GM23248 (cell line): ENCODE data around the gene KIF13A. TPM values are rescaled to one million over a fixed set of nuclear protein-coding genes. Genes with fewer than 3 reads are reported as not detected.
"Not testable (repeated sequence)": the region's sequence is repeated elsewhere in the genome, so short reads cannot be mapped to it uniquely, and the experiment has no call there.

Source experiments
- DNase-seq: peaks from one replicate; pipeline ENCODE4 v3.0.0-alpha.2; 2015
- H2AFZ ChIP-seq: fragments of 200-600 bp; sonication (generic); 2 replicates; pipeline ENCODE4 v1.6.1; 2016; ENCODE audit warnings: antibody characterized with exemption
- H3F3A ChIP-seq: fragments of 200-600 bp; sonication (generic); 2 replicates; pipeline ENCODE4 v1.6.1; 2016; ENCODE audit warnings: mild to moderate bottlenecking, antibody characterized with exemption, mixed run types; ENCODE audit not compliant: insufficient read depth
- H3K27ac ChIP-seq: fragments of 200-600 bp; sonication (generic); 2 replicates; pipeline ENCODE4 v1.5.1; 2016; ENCODE audit warnings: mild to moderate bottlenecking
- H3K27me3 ChIP-seq: fragments of 200-600 bp; sonication (generic); replicated peaks from 2 replicates; pipeline ENCODE4 v1.6.1; 2016; ENCODE audit warnings: mild to moderate bottlenecking; ENCODE audit not compliant: insufficient read depth
- H3K36me3 ChIP-seq: fragments of 200-600 bp; sonication (generic); 2 replicates; pipeline ENCODE4 v1.6.1; 2016; ENCODE audit warnings: low read depth, mild to moderate bottlenecking
- H3K4me1 ChIP-seq: fragments of 200-600 bp; sonication (generic); 2 replicates; pipeline ENCODE4 v1.6.1; 2016; ENCODE audit warnings: mild to moderate bottlenecking; ENCODE audit not compliant: insufficient read depth
- H3K4me2 ChIP-seq: fragments of 200-600 bp; sonication (generic); one replicate; pipeline ENCODE4 v1.6.1; 2016; ENCODE audit warnings: mild to moderate bottlenecking; ENCODE audit not compliant: unreplicated experiment
- H3K4me3 ChIP-seq: fragments of 200-600 bp; sonication (generic); 2 replicates; pipeline ENCODE4 v1.5.1; 2016; ENCODE audit warnings: mild to moderate bottlenecking
- H3K79me2 ChIP-seq: fragments of 200-600 bp; sonication (generic); 2 replicates; pipeline ENCODE4 v1.6.1; 2016; ENCODE audit warnings: mild to moderate bottlenecking; ENCODE audit not compliant: insufficient read depth
- H3K9ac ChIP-seq: fragments of 200-600 bp; sonication (generic); 2 replicates; pipeline ENCODE4 v1.6.1; 2016; ENCODE audit warnings: mild to moderate bottlenecking
- H3K9me2 ChIP-seq: fragments of 200-600 bp; sonication (generic); 2 replicates; pipeline ENCODE4 v1.6.1; 2016; ENCODE audit warnings: mixed run types, mild to moderate bottlenecking, moderate library complexity; ENCODE audit not compliant: insufficient read depth
- H3K9me3 ChIP-seq: fragments of 200-600 bp; sonication (generic); one replicate; pipeline ENCODE4 v1.6.1; 2017; ENCODE audit warnings: low read depth
- H4K20me1 ChIP-seq: fragments of 200-600 bp; sonication (generic); 2 replicates; pipeline ENCODE4 v1.6.0; 2016; ENCODE audit not compliant: insufficient read depth
- EZH2 ChIP-seq: fragments of 200-600 bp; sonication (generic); IDR thresholded peaks from 2 replicates; pipeline ENCODE4 v1.6.1; 2018; ENCODE audit warnings: antibody characterized with exemption, mild to moderate bottlenecking; ENCODE audit not compliant: insufficient read depth, poor library complexity, severe bottlenecking
- EZH2phosphoT487 ChIP-seq: fragments of 200-600 bp; sonication (generic); IDR thresholded peaks from 2 replicates; pipeline ENCODE4 v1.6.1; 2018; ENCODE audit warnings: antibody characterized with exemption, moderate library complexity, mild to moderate bottlenecking, low read depth; ENCODE audit not compliant: insufficient read depth
- WGBS, 2 experiments: methylation state at CpG; one replicate each; pipeline ENCODE4 v1.1.6; 2015 to 2017; ENCODE audit warnings: low lambda C conversion rate in 2 of 2, low coverage in 1 of 2; ENCODE audit errors: missing lambda C conversion rate in 2 of 2; 5-methylcytosine and 5-hydroxymethylcytosine counted together
- in situ Hi-C: fragments of 300-500 bp; cut with MboI; formaldehyde crosslinking; loops from 2 replicates; pipeline ENCODE4 v1.15.0; 2020
- polyA plus RNA-seq: library from polyadenylated mRNA; unstranded; fragments of >200 nt; fragmentation: Nextera tagmentation; extraction: Ambion mirVana; gene quantifications from 2 replicates; pipeline ENCODE4 v1.2.1, GENCODE V29; 2016
- total RNA-seq: library from RNA; depleted of rRNA; stranded (reverse); fragments of >200 nt; shearing (Covaris generic); gene quantifications from 2 replicates; pipeline ENCODE4 v1.2.3, GENCODE V29; 2014

The KIF13A gene
- total and polyA plus RNA-seq, 2 experiments from 2014 or later, result 5.0 to 46.0 TPM

GRCh38 chr6:17861361-17861760 is 126.1 kb downstream of the KIF13A start:
- H3K9me2 ChIP-seq, result no peaks in the 10 kb centered on the region
- in situ Hi-C loops, result no loop called here
- H3K9me3 ChIP-seq, result no peaks in the 10 kb centered on the region
- TF ChIP-seq EZH2 (no peak), EZH2phosphoT487 (no peak)
- no peaks in the 10 kb centered on the region for H4K20me1 ChIP-seq
- no peak overlapping the region for H3K4me2 ChIP-seq
- peaks cover 37% of the 10 kb centered on the region for H3K4me1 ChIP-seq
- no peaks in the 10 kb centered on the region for H3K36me3 ChIP-seq
- DNase-seq, result no peak
- peaks cover 49% of the 10 kb centered on the region for H3F3A ChIP-seq
- no peak overlapping the region for H3K27ac ChIP-seq
- H2AFZ ChIP-seq, result no peak overlapping the region
- H3K79me2 ChIP-seq, result peaks cover 51% of the 10 kb centered on the region
- 97 to 100% methylated on average over 1 of the region's 1 CpG for WGBS, 2 experiments
- no peak overlapping the region for H3K9ac ChIP-seq
- no peak overlapping the region for H3K4me3 ChIP-seq
- no peaks in the 10 kb centered on the region for H3K27me3 ChIP-seq

GRCh38 chr6:17859846-17860245 is 127.6 kb downstream of the KIF13A start:
- WGBS, 2 experiments, result 91 to 95% methylated on average over 4 of the region's 4 CpGs

GRCh38 chr6:17858584-17858983 is 128.9 kb downstream of the KIF13A start:
- peaks cover 54% of the 10 kb centered on the region for H3K79me2 ChIP-seq
- no peak for TF ChIP-seq EZH2
- no peak for TF ChIP-seq EZH2phosphoT487
- peaks cover 25% of the 10 kb centered on the region for H3F3A ChIP-seq

More at GRCh38 chr6:17859846-17860245, 127.6 kb downstream of the KIF13A start:
- Histone ChIP-seq H3K4me3 (no peak overlapping the region), H3K27ac (no peak overlapping the region), H2AFZ (no peak overlapping the region), H3K4me1 (peaks cover 25% of the 10 kb centered on the region), H3K9ac (no peak overlapping the region), H3K27me3 (no peaks in the 10 kb centered on the region), H3K36me3 (0 out of 2 replicates have a peak, but pooled peaks cover 7% of the 10 kb centered on the region), H3F3A (peaks cover 37% of the 10 kb centered on the region), H4K20me1 (no peaks in the 10 kb centered on the region), H3K4me2 (no peak overlapping the region), H3K79me2 (peaks cover 51% of the 10 kb centered on the region), H3K9me3 (no peaks in the 10 kb centered on the region), H3K9me2 (no peaks in the 10 kb centered on the region)
- in situ Hi-C loops, result no loop called here
- TF ChIP-seq EZH2 (no peak), EZH2phosphoT487 (no peak)
- no peak for DNase-seq

GRCh38 chr6:17857188-17857587 is 130.2 kb downstream of the KIF13A start:
- peaks cover 20% of the 10 kb centered on the region; the same call in 1 of the 2 replicates for H3F3A ChIP-seq
- DNase-seq, H3K27ac ChIP-seq, in situ Hi-C loops, H3K4me1 ChIP-seq, H2AFZ ChIP-seq, H3K4me2 ChIP-seq, H3K4me3 ChIP-seq, H4K20me1 ChIP-seq, H3K9me2 ChIP-seq, H3K27me3 ChIP-seq, H3K9me3 ChIP-seq, H3K9ac ChIP-seq: not testable (repeated sequence)
- H3K36me3 ChIP-seq, result 0 out of 2 replicates have a peak, but pooled peaks cover 14% of the 10 kb centered on the region
- WGBS, 2 experiments, result 89 to 90% methylated on average over 7 of the region's 7 CpGs
- H3K79me2 ChIP-seq, result peaks cover 55% of the 10 kb centered on the region

More at GRCh38 chr6:17858584-17858983, 128.9 kb downstream of the KIF13A start:
- no peaks in the 10 kb centered on the region for H3K27me3 ChIP-seq
- H3K4me1 ChIP-seq, result peaks cover 12% of the 10 kb centered on the region
- H3K27ac ChIP-seq, result no peak overlapping the region
- no peaks in the 10 kb centered on the region for H3K9me3 ChIP-seq
- H3K4me3 ChIP-seq, result no peak overlapping the region
- no peaks in the 10 kb centered on the region for H4K20me1 ChIP-seq
- in situ Hi-C loops, result no loop called here
- no peak overlapping the region for H3K4me2 ChIP-seq
- no peak overlapping the region for H3K9ac ChIP-seq
- 0 out of 2 replicates have a peak, but pooled peaks cover 8% of the 10 kb centered on the region for H3K36me3 ChIP-seq
- no peaks in the 10 kb centered on the region for H3K9me2 ChIP-seq
- DNase-seq, result no peak
- H2AFZ ChIP-seq, result no peak overlapping the region

GRCh38 chr6:17856306-17856705 is 131.1 kb downstream of the KIF13A start:
- Histone ChIP-seq H3K36me3 (0 out of 2 replicates have a peak, but pooled peaks cover 14% of the 10 kb centered on the region), H3K4me3 (no peak overlapping the region), H3K27me3 (no peaks in the 10 kb centered on the region), H3K9me2 (no peaks in the 10 kb centered on the region), H3K27ac (no peak overlapping the region), H2AFZ (no peak overlapping the region), H3K9ac (no peak overlapping the region), H3F3A (peaks cover 21% of the 10 kb centered on the region; the same call in 1 of the 2 replicates), H3K79me2 (peaks cover 47% of the 10 kb centered on the region), H4K20me1 (no peaks in the 10 kb centered on the region), H3K4me2 (no peak overlapping the region), H3K9me3 (no peaks in the 10 kb centered on the region), H3K4me1 (peaks cover 13% of the 10 kb centered on the region)
- in situ Hi-C loops, result no loop called here
- no peak for DNase-seq
- TF ChIP-seq EZH2, result no peak
- no peak for TF ChIP-seq EZH2phosphoT487
- 82 to 84% methylated on average over 3 of the region's 3 CpGs for WGBS, 2 experiments
